Gastrocnemius medialis (tissue), 4 donors: ENCODE data around the gene CCDC12. TPM values are rescaled to one million over a fixed set of nuclear protein-coding genes. Genes with fewer than 3 reads are reported as not detected.

Experiments
- ATAC-seq, 2 donors: fragments of 150-250 bp; one replicate each; pipeline ENCODE4 v1.9.1; 2016
- DNase-seq, 2 donors: peaks; one replicate each; pipeline ENCODE4 v3.0.0-alpha.2; 2019
- H3K27ac ChIP-seq, 4 donors: fragments of 200-600 bp; sonication (generic); 1 replicate in 1 of 4; 2 replicates in 3 of 4; pipeline ENCODE4 v1.5.1; 2016 to 2018; ENCODE audit warnings: mild to moderate bottlenecking in 2 of 4, moderate library complexity in 1 of 4
- H3K27me3 ChIP-seq, 3 donors: fragments of 200-600 bp; sonication (generic) in 2 of 3; 1 replicate in 1 of 3; 2 replicates in 2 of 3; pipeline versions ENCODE4 v1.5.1 to v1.6.0; 2016 to 2019; ENCODE audit warnings: mild to moderate bottlenecking in 1 of 3, moderate library complexity in 1 of 3
- H3K36me3 ChIP-seq, 2 donors: fragments of 200-600 bp; sonication (generic) in 1 of 2; one replicate each; pipeline ENCODE4 v1.5.1; 2017 to 2018
- H3K4me1 ChIP-seq, 2 donors: fragments of 200-600 bp; sonication (generic) in 1 of 2; one replicate each; pipeline ENCODE4 v1.5.1; 2016 to 2017; ENCODE audit warnings: mild to moderate bottlenecking in 2 of 2
- H3K4me3 ChIP-seq, 4 donors: fragments of 200-600 bp; sonication (generic) in 3 of 4; 1 replicate in 1 of 4; 2 replicates in 3 of 4; pipeline ENCODE4 v1.5.1; 2016 to 2019; ENCODE audit warnings: mild to moderate bottlenecking in 2 of 4
- H3K9me3 ChIP-seq, 3 donors: fragments of 200-600 bp; sonication (generic) in 2 of 3; 1 replicate in 1 of 3; 2 replicates in 2 of 3; pipeline ENCODE4 v1.5.1; 2016 to 2019
- CTCF ChIP-seq, 5 experiments: fragments of 450-650 bp in 3 of 5; fragments of 200-600 bp in 2 of 5; sonication (generic) in 2 of 5; IDR thresholded peaks in 4 of 5; conservative IDR thresholded peaks in 1 of 5; 1 replicate in 4 of 5; 2 replicates in 1 of 5; pipeline ENCODE4 v1.5.1; 2016 to 2019; ENCODE audit warnings: antibody characterized with exemption in 5 of 5, mild to moderate bottlenecking in 3 of 5, moderate library complexity in 3 of 5
- POLR2A ChIP-seq, 2 donors: fragments of 450-650 bp; IDR thresholded peaks; one replicate each; pipeline ENCODE4 v1.6.1; 2017; ENCODE audit warnings: antibody characterized with exemption in 2 of 2, mild to moderate bottlenecking in 2 of 2, moderate library complexity in 2 of 2
- in situ Hi-C, 4 donors: fragments of 200-750 bp; cut with MboI; loops; one replicate each; pipeline versions ENCODE4 v1.15.0 to v1.8.0; 2017; ENCODE audit warnings: low sequenced_read_pairs in 4 of 4
- intact Hi-C: fragments of 100-400 bp; cut with DNase I; formaldehyde crosslinking; loops from one replicate; pipeline ENCODE4 v1.15.1; 2023; ENCODE audit warnings: low total_unique reads
- total RNA-seq, 4 donors: library from RNA; depleted of rRNA; stranded (reverse); fragments of >200 nt; gene quantifications; one replicate each; pipeline versions ENCODE4 v1.1.0 to v1.2.3, GENCODE V29; 2016

Gene CCDC12
- total RNA-seq, 4 donors from 2014 or later: 24.6 to 32.0 (median 29.0) TPM

GRCh38 chr3:46987743-46988401 lies 11.3 kb upstream of the CCDC12 start:
- H3K4me3 ChIP-seq: peak overlapping the region in 2 of 4 donors; percentile 21 to 27
- TF ChIP-seq CTCF (IDR thresholded peaks at IDR 0.05 in 4 of 5, conservative IDR thresholded peaks at IDR 0.05 in 1 of 5): no peak
- no peak for TF ChIP-seq POLR2A (IDR thresholded peaks at IDR 0.05)
- no peaks in the 10 kb centered on the region for H3K36me3 ChIP-seq
- H3K4me1 ChIP-seq: no peaks in the 10 kb centered on the region
- ATAC-seq (peak; percentile 15 to 24), DNase-seq (no peak)
- H3K9me3 ChIP-seq: no peaks in the 10 kb centered on the region
- in situ Hi-C loops: loop anchor here in 1 of 4 donors (10.0 kb wide), 1 partner anchor 73 kb away; no protein-coding TSS in a partner anchor
- intact Hi-C loops: no loop called here
- H3K27ac ChIP-seq: peak overlapping the region; percentile 1 to 59 (median 40)
- no peaks in the 10 kb centered on the region for H3K27me3 ChIP-seq

GRCh38 chr3:46987319-46987742 lies 10.8 kb upstream of the CCDC12 start:
- intact Hi-C loops: no loop called here
- ATAC-seq: peak in 1 of 2 donors; percentile 7
- Histone ChIP-seq H3K4me3 (no peak overlapping the region), H3K27me3 (no peaks in the 10 kb centered on the region), H3K4me1 (no peaks in the 10 kb centered on the region), H3K36me3 (no peaks in the 10 kb centered on the region), H3K27ac (peak overlapping the region in 3 of 4 donors; percentile 1 to 55 (median 52)), H3K9me3 (no peaks in the 10 kb centered on the region)
- in situ Hi-C loops: loop anchor here in 1 of 4 donors (10.0 kb wide), 1 partner anchor 73 kb away; no protein-coding TSS in a partner anchor
- DNase-seq: no peak
- TF ChIP-seq CTCF (IDR thresholded peaks at IDR 0.05 in 4 of 5, conservative IDR thresholded peaks at IDR 0.05 in 1 of 5) (no peak), POLR2A (IDR thresholded peaks at IDR 0.05) (no peak)

- intact Hi-C loops: no loop called here
Measured at GRCh38 chr3:46986782-46987310, 10.3 kb upstream of the CCDC12 start.

GRCh38 chr3:46986055-46986730 lies 9.6 kb upstream of the CCDC12 start:
- in situ Hi-C loops (loop anchor here in 1 of 4 donors (10.0 kb wide), 1 partner anchor 71 kb away; no protein-coding TSS in a partner anchor), intact Hi-C loops (no loop called here)
- Histone ChIP-seq H3K4me3 (no peak overlapping the region), H3K27me3 (no peaks in the 10 kb centered on the region), H3K36me3 (no peaks in the 10 kb centered on the region), H3K27ac (peak overlapping the region in 2 of 4 donors; percentile 52 to 55), H3K4me1 (no peaks in the 10 kb centered on the region), H3K9me3 (no peaks in the 10 kb centered on the region)
- no peak for ATAC-seq
- no peak for TF ChIP-seq POLR2A (IDR thresholded peaks at IDR 0.05)
- TF ChIP-seq CTCF (IDR thresholded peaks at IDR 0.05 in 4 of 5, conservative IDR thresholded peaks at IDR 0.05 in 1 of 5): no peak
- no peak for DNase-seq

More at GRCh38 chr3:46986782-46987310, 10.3 kb upstream of the CCDC12 start:
- H3K27me3 ChIP-seq: no peaks in the 10 kb centered on the region
- ATAC-seq (no peak), DNase-seq (no peak)
- H3K4me3 ChIP-seq: no peak overlapping the region
- H3K4me1 ChIP-seq: no peaks in the 10 kb centered on the region
- H3K9me3 ChIP-seq: no peaks in the 10 kb centered on the region
- in situ Hi-C loops: loop anchor here in 1 of 4 donors (10.0 kb wide), 1 partner anchor 72 kb away; no protein-coding TSS in a partner anchor
- H3K36me3 ChIP-seq: no peaks in the 10 kb centered on the region
- peak overlapping the region in 3 of 4 donors; percentile 1 to 55 (median 52) for H3K27ac ChIP-seq
- no peak for TF ChIP-seq POLR2A (IDR thresholded peaks at IDR 0.05)
- no peak for TF ChIP-seq CTCF (IDR thresholded peaks at IDR 0.05 in 4 of 5, conservative IDR thresholded peaks at IDR 0.05 in 1 of 5)
